ENCODE measurements around the gene LDLRAD4.

GRCh38 chr18:13305301-13305700 lies 86.7 kb downstream of the LDLRAD4 start:
- TF ChIP-seq EZH2phosphoT487 (IDR thresholded peaks at IDR 0.05; ENCODE audit: unreplicated experiment): no peak
- no peak for TF ChIP-seq REST (IDR thresholded peaks at IDR 0.05; ENCODE audit: unreplicated experiment)
- TF ChIP-seq CTCF (conservative IDR thresholded peaks at IDR 0.05; ENCODE audit: low read depth in 2 of 2): no peak
- no peak for TF ChIP-seq POLR2AphosphoS5 (IDR thresholded peaks at IDR 0.05; ENCODE audit: low read depth)
- TF ChIP-seq JUNB (IDR thresholded peaks at IDR 0.05; ENCODE audit: unreplicated experiment): no peak
- TF ChIP-seq CREB1 (CRISPR knock-in tag; IDR thresholded peaks at IDR 0.05; ENCODE audit: low read depth): no peak
- TF ChIP-seq ETS1 (IDR thresholded peaks at IDR 0.05): no peak
- TF ChIP-seq EZH2 (IDR thresholded peaks at IDR 0.05; ENCODE audit: low read depth, unreplicated experiment): no peak
- no peak for TF ChIP-seq ZNF114 (CRISPR knock-in tag; IDR thresholded peaks at IDR 0.05)
- TF ChIP-seq ZNF331 (CRISPR knock-in tag; IDR thresholded peaks at IDR 0.05; ENCODE audit: low read depth): no peak
- TF ChIP-seq NANOG (IDR thresholded peaks at IDR 0.05; ENCODE audit: borderline replicate concordance): no peak
- TF ChIP-seq STAT1 (IDR thresholded peaks at IDR 0.05; ENCODE audit: unreplicated experiment): no peak

All from GM23338 (cell line).